LoVo (cell line): ENCODE results near the gene ELANE.
"Not testable (repeated sequence)": the region's sequence is repeated elsewhere in the genome, so short reads cannot be mapped to it uniquely, and the experiment has no call there.

Experiments
- DNase-seq: peaks from one replicate; pipeline ENCODE4 v3.0.0-alpha.2; 2016; ENCODE audit warnings: low spot score

Gene ELANE

GRCh38 chr19:814152-815078, 37.7 kb upstream of the ELANE start:
- no peak for DNase-seq

- DNase-seq: no peak
Measured at GRCh38 chr19:815079-815774, 36.9 kb upstream of the ELANE start.

GRCh38 chr19:815775-816499, 36.2 kb upstream of the ELANE start:
- DNase-seq: no peak

- no peak for DNase-seq
Measured at GRCh38 chr19:816500-816857, 35.6 kb upstream of the ELANE start.

- DNase-seq: not testable (repeated sequence)
Measured at GRCh38 chr19:820212-820611, 31.9 kb upstream of the ELANE start.

- no peak for DNase-seq
Measured at GRCh38 chr19:821231-821824, 30.8 kb upstream of the ELANE start.

GRCh38 chr19:821825-822503, 30.1 kb upstream of the ELANE start, which contains the start of gene PLPPR3:
Gene PLPPR3, minus strand, starts transcription at chr19:821955. Its CDS starts 396 bp downstream, at chr19:821559.
- no peak for DNase-seq

- no peak for DNase-seq
Measured at GRCh38 chr19:823565-824121, 28.5 kb upstream of the ELANE start.

GRCh38 chr19:824885-825284, 27.2 kb upstream of the ELANE start:
- no peak for DNase-seq

GRCh38 chr19:825897-826644, 26.0 kb upstream of the ELANE start:
- DNase-seq: no peak

GRCh38 chr19:827314-827709, 24.8 kb upstream of the ELANE start:
- DNase-seq: no peak

- no peak for DNase-seq
Measured at GRCh38 chr19:827710-828321, 24.3 kb upstream of the ELANE start, which contains the start of gene AZU1. Gene AZU1, plus strand, starts transcription at chr19:827837. Its CDS starts 10 bp downstream, at chr19:827847.

GRCh38 chr19:829129-829758, 22.9 kb upstream of the ELANE start:
- DNase-seq: no peak

- DNase-seq: no peak
Measured at GRCh38 chr19:831407-832369, 20.4 kb upstream of the ELANE start.

GRCh38 chr19:834216-834615, 17.9 kb upstream of the ELANE start:
- no peak for DNase-seq

GRCh38 chr19:835210-835810, 16.8 kb upstream of the ELANE start:
- DNase-seq: no peak

- DNase-seq: no peak
Measured at GRCh38 chr19:840519-841206, 11.4 kb upstream of the ELANE start, which contains the start of gene PRTN3. Gene PRTN3, plus strand, starts transcription at chr19:840999. Its CDS starts 10 bp downstream, at chr19:841009.
